Panc1 (cell line): ENCODE results near the gene FCN1. TPM values are rescaled to one million over a fixed set of nuclear protein-coding genes. Genes with fewer than 3 reads are reported as not detected.

ENCODE experiments used
- ATAC-seq: fragments of 200-7000 bp; cut with Tn5 transposase; 2 replicates; pipeline ENCODE4 v1.9.1; 2020; ENCODE audit warnings: mild to moderate bottlenecking, moderate library complexity
- BruUV-seq: library from RNA; stranded (reverse); fragments of 400-500 nt; replicated peaks from 2 replicates; lab custom pipeline; 2021; lab: Mats Ljungman, UMichigan
- CTCF ChIA-PET: fragments of 300-600 bp; sonication (Branson Sonifier 250); formaldehyde crosslinking; loops from one replicate; lab custom pipeline; 2022; ENCODE audit warnings: antibody characterized with exemption; lab: Charles Lee
- POLR2A ChIA-PET: fragments of 300-600 bp; sonication (Branson Sonifier 250); formaldehyde crosslinking; loops from one replicate; lab custom pipeline; 2022; ENCODE audit warnings: antibody characterized with exemption; lab: Charles Lee
- DNase-seq: peaks from one replicate; pipeline ENCODE4 v3.0.0-alpha.2; 2010; ENCODE audit warnings: low read depth, low spot score
- H3K27ac ChIP-seq: 2 replicates; pipeline ENCODE4 v1.5.1; 2011; ENCODE audit warnings: mild to moderate bottlenecking, low read length, inconsistent platforms
- H3K27me3 ChIP-seq: fragments of 200-500 bp; sonication (Bioruptor generic); 2 replicates; pipeline ENCODE4 v1.6.0; 2014; ENCODE audit warnings: low read length, inconsistent platforms; ENCODE audit not compliant: control insufficient read depth, insufficient read depth
- H3K36me3 ChIP-seq: fragments of 200-500 bp; sonication (Bioruptor generic); 2 replicates; pipeline ENCODE4 v1.5.1; 2014; ENCODE audit warnings: inconsistent platforms, mild to moderate bottlenecking, low read length, moderate library complexity; ENCODE audit not compliant: control insufficient read depth, insufficient read depth
- H3K4me1 ChIP-seq: 2 replicates; pipeline ENCODE4 v1.5.1; 2011; ENCODE audit warnings: inconsistent platforms, mild to moderate bottlenecking, low read length, moderate library complexity; ENCODE audit not compliant: control insufficient read depth, insufficient read depth
- H3K4me3 ChIP-seq, 2 experiments: 2 replicates each; pipeline ENCODE4 v1.5.1; 2011 to 2012; ENCODE audit warnings: low read depth in 2 of 2, low read length in 2 of 2, mild to moderate bottlenecking in 2 of 2, inconsistent platforms in 1 of 2, moderate library complexity in 1 of 2
- H3K9me3 ChIP-seq: fragments of 200-500 bp; sonication (Bioruptor generic); 2 replicates; pipeline ENCODE4 v1.5.1; 2014; ENCODE audit warnings: low read depth, mild to moderate bottlenecking, inconsistent platforms, low read length, moderate library complexity; ENCODE audit not compliant: control insufficient read depth, insufficient read depth
- CTCF ChIP-seq: fragments of 450-650 bp; IDR thresholded peaks from 2 replicates; pipeline ENCODE4 v1.5.1; 2017; ENCODE audit warnings: mild to moderate bottlenecking
- POLR2AphosphoS5 ChIP-seq: IDR thresholded peaks from 2 replicates; pipeline ENCODE4 v1.6.1; 2012; ENCODE audit warnings: mild to moderate bottlenecking, low read depth, low read length, moderate library complexity
- REST ChIP-seq, 2 experiments: IDR thresholded peaks; 2 replicates each; pipeline ENCODE4 v1.6.1; 2011 to 2012; ENCODE audit warnings: low read depth in 2 of 2, control low read depth in 1 of 2, low read length in 1 of 2, mild to moderate bottlenecking in 1 of 2, moderate library complexity in 1 of 2; ENCODE audit not compliant: insufficient read depth in 1 of 2
- SIN3A ChIP-seq: IDR thresholded peaks from 2 replicates; pipeline ENCODE4 v1.6.1; 2012; ENCODE audit warnings: low read depth, mild to moderate bottlenecking, low read length, moderate library complexity, borderline replicate concordance; ENCODE audit not compliant: insufficient read depth
- TCF7L2 ChIP-seq: IDR thresholded peaks from 2 replicates; pipeline ENCODE4 v1.6.1; 2011; ENCODE audit warnings: mild to moderate bottlenecking, low read depth, low read length, inconsistent platforms
- in situ Hi-C: cut with HindIII; loops from 2 replicates; pipeline ENCODE4 v1.10.0; 2016; ENCODE audit warnings: low sequenced_read_pairs, low pct_unique_long_range_greater_than_20kb
- intact Hi-C: fragments of 100-400 bp; cut with micrococcal nuclease; formaldehyde crosslinking; loops from one replicate; pipeline ENCODE4 v1.10.0; 2022; ENCODE audit not compliant: unreplicated experiment
- total RNA-seq: library from RNA; stranded (reverse); gene quantifications from one replicate; pipeline ENCODE4 v1.2.1, GENCODE V29; 2021; ENCODE audit not compliant: unreplicated experiment

The FCN1 gene
- total RNA-seq, 1 experiment from 2014 or later: not detected

- Histone ChIP-seq H3K36me3 (no peaks in the 10 kb centered on the region), H3K27ac (no peak overlapping the region), H3K27me3 (no peaks in the 10 kb centered on the region; the same call in 1 of the 2 replicates), H3K4me1 (no peaks in the 10 kb centered on the region), H3K4me3 (no peak overlapping the region), H3K9me3 (no peaks in the 10 kb centered on the region)
- in situ Hi-C loops (no loop called here), intact Hi-C loops (no loop called here)
- DNase-seq: no peak
- no peak for TF ChIP-seq SIN3A
- no peak for TF ChIP-seq CTCF
- no peak for TF ChIP-seq REST (IDR thresholded peaks at IDR 0.05; ENCODE audit: insufficient read depth in 1 of 2, low read depth in 2 of 2, low read length in 1 of 2)
- ChIA-PET CTCF (no interaction called here), POLR2A (no interaction called here)
- ATAC-seq: no peak
- no TSS peak for BruUV-seq
Observed at GRCh38 chr9:134895567-134895907, 22.2 kb downstream of the FCN1 start.

GRCh38 chr9:134895097-134895496 lies 22.6 kb downstream of the FCN1 start:
- Histone ChIP-seq H3K27ac (peak overlapping the region; percentile 12; the same call in 1 of the 2 replicates), H3K4me1 (no peaks in the 10 kb centered on the region), H3K9me3 (no peaks in the 10 kb centered on the region), H3K36me3 (no peaks in the 10 kb centered on the region), H3K4me3 (no peak overlapping the region), H3K27me3 (no peaks in the 10 kb centered on the region; the same call in 1 of the 2 replicates)
- intact Hi-C loops: no loop called here
- ChIA-PET POLR2A (no interaction called here), CTCF (no interaction called here)
- TF ChIP-seq SIN3A: no peak
- TF ChIP-seq TCF7L2: no peak
- TF ChIP-seq POLR2AphosphoS5: no peak
- TF ChIP-seq REST (IDR thresholded peaks at IDR 0.05; ENCODE audit: insufficient read depth in 1 of 2, low read depth in 2 of 2, low read length in 1 of 2): no peak
- no peak for TF ChIP-seq CTCF
- ATAC-seq: no peak
- no peak for DNase-seq
- BruUV-seq: no TSS peak
- in situ Hi-C loops: no loop called here
